ENCODE data around the gene PLXNA4.

DNA sequence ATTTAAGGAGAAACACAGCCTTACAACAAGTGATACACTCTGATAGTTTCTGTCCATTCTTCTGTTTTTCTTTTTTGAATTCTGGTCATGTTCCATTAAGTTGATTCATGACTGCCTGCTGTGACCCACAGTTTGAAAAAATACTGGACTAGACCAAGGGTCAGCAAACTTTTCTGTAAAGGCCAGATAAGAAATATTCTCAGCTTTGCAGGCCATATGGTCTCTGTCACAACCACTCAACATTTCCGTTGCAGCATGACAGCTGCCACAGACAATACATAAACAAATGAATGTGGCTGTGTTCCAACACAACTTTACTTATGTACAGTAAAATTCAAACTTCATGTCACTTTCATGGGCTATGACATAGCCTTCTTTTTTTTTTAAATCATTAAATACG, 156.7 kb downstream of the PLXNA4 start:
- no peak for TF ChIP-seq POLR2AphosphoS5 (IDR thresholded peaks at IDR 0.05; ENCODE audit: insufficient read depth in 1 of 2, low read depth in 1 of 2)
- no peak for TF ChIP-seq POLR2A (IDR thresholded peaks at IDR 0.05)
- TF ChIP-seq, protein P1, sequence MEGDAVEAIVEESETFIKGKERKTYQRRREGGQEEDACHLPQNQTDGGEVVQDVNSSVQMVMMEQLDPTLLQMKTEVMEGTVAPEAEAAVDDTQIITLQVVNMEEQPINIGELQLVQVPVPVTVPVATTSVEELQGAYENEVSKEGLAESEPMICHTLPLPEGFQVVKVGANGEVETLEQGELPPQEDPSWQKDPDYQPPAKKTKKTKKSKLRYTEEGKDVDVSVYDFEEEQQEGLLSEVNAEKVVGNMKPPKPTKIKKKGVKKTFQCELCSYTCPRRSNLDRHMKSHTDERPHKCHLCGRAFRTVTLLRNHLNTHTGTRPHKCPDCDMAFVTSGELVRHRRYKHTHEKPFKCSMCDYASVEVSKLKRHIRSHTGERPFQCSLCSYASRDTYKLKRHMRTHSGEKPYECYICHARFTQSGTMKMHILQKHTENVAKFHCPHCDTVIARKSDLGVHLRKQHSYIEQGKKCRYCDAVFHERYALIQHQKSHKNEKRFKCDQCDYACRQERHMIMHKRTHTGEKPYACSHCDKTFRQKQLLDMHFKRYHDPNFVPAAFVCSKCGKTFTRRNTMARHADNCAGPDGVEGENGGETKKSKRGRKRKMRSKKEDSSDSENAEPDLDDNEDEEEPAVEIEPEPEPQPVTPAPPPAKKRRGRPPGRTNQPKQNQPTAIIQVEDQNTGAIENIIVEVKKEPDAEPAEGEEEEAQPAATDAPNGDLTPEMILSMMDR (IDR thresholded peaks at IDR 0.05), result no peak

All from vagina (tissue), 2 donors.